ENCODE results near the gene IL1RAPL2.

DNA sequence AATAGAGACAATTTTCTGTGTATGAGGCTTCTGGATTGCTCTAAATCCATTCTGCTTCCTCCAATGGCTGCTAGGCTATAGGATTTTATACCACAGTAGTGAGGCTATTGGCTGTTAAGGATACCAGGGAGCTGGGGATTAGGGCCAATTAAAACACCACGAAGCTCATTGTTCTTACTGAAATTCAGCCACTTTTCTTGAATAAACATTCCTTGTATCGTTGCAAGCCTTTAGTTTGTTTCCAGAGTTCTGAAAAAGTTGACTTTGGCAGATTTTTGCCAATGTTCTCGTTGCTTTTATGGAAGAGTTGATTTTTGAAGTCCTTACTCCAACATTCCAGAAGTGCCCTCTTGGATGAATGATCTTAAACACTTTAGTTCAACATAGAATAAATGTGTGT lies 892.8 kb downstream of the IL1RAPL2 start:
- TF ChIP-seq POLR2AphosphoS5 (IDR thresholded peaks at IDR 0.05) (no peak), POLR2A (IDR thresholded peaks at IDR 0.05) (no peak)

Measured in transverse colon (tissue), 3 donors.